Keratinocyte (primary cell): Measurements from ENCODE around the gene USP13. TPM values are rescaled to one million over a fixed set of nuclear protein-coding genes. Genes with fewer than 3 reads are reported as not detected.

Source experiments
- DNase-seq: peaks from one replicate; pipeline ENCODE4 v3.0.0-alpha.2; 2011; ENCODE audit warnings: low read depth, missing footprints, low spot score
- FAIRE-seq: peaks from 2 replicates; lab custom pipeline; 2011; peaks lifted over from hg19 to GRCh38; lab: Jason Lieb, UNC
- H2AFZ ChIP-seq: 2 replicates; pipeline ENCODE4 v1.6.0; 2012; ENCODE audit warnings: low read length, control low read depth, inconsistent platforms; ENCODE audit not compliant: control insufficient read depth
- H3K27ac ChIP-seq: 2 replicates; pipeline ENCODE4 v1.5.1; 2011; ENCODE audit warnings: low read length; ENCODE audit not compliant: control insufficient read depth, insufficient read depth
- H3K27me3 ChIP-seq: 3 replicates; pipeline ENCODE4 v1.6.0; 2011; ENCODE audit warnings: low read length; ENCODE audit not compliant: control insufficient read depth, insufficient read depth; ENCODE audit errors: extremely low read depth
- H3K36me3 ChIP-seq, 2 experiments: 2 replicates in 1 of 2; 3 replicates in 1 of 2; pipeline ENCODE4 v1.5.1; 2011; ENCODE audit warnings: low read length in 2 of 2, mild to moderate bottlenecking in 1 of 2; ENCODE audit not compliant: control insufficient read depth in 2 of 2, insufficient read depth in 2 of 2; ENCODE audit errors: extremely low read depth in 1 of 2
- H3K4me1 ChIP-seq: 3 replicates; pipeline ENCODE4 v1.5.1; 2011; ENCODE audit warnings: low read length; ENCODE audit not compliant: control insufficient read depth, insufficient read depth; ENCODE audit errors: extremely low read depth
- H3K4me2 ChIP-seq: 3 replicates; pipeline ENCODE4 v1.6.0; 2011; ENCODE audit warnings: low read depth, low read length; ENCODE audit not compliant: control insufficient read depth, insufficient read depth; ENCODE audit errors: extremely low read depth
- H3K4me3 ChIP-seq, 3 experiments: fragments of 200-600 bp in 1 of 3; sonication (generic) in 1 of 3; 2 replicates in 2 of 3; 3 replicates in 1 of 3; pipeline ENCODE4 v1.5.1; 2011 to 2016; ENCODE audit warnings: low read length in 3 of 3, mild to moderate bottlenecking in 3 of 3, control low read depth in 2 of 3, inconsistent platforms in 1 of 3, low read depth in 1 of 3, mixed read lengths in 1 of 3, mixed run types in 1 of 3, moderate library complexity in 1 of 3; ENCODE audit not compliant: control insufficient read depth in 2 of 3, insufficient read depth in 2 of 3; ENCODE audit errors: extremely low read depth in 1 of 3
- H3K79me2 ChIP-seq: 2 replicates; pipeline ENCODE4 v1.6.0; 2012; ENCODE audit warnings: low read length; ENCODE audit not compliant: control insufficient read depth, insufficient read depth
- H3K9ac ChIP-seq: 3 replicates; pipeline ENCODE4 v1.6.0; 2011; ENCODE audit warnings: low read length; ENCODE audit not compliant: control insufficient read depth, insufficient read depth; ENCODE audit errors: extremely low read depth
- H3K9me1 ChIP-seq: 3 replicates; pipeline ENCODE4 v1.6.0; 2011; ENCODE audit warnings: low read length; ENCODE audit not compliant: control insufficient read depth, insufficient read depth; ENCODE audit errors: extremely low read depth
- H3K9me3 ChIP-seq: 2 replicates; pipeline ENCODE4 v1.5.1; 2012; ENCODE audit warnings: low read depth, low read length; ENCODE audit not compliant: control insufficient read depth
- H4K20me1 ChIP-seq: 3 replicates; pipeline ENCODE4 v1.6.0; 2011; ENCODE audit warnings: low read length; ENCODE audit not compliant: control insufficient read depth, insufficient read depth; ENCODE audit errors: extremely low read depth
- EZH2 ChIP-seq: IDR thresholded peaks from one replicate; pipeline ENCODE4 v1.6.1; 2012; ENCODE audit warnings: inconsistent platforms, mild to moderate bottlenecking, low read length, moderate library complexity
- dilution Hi-C: fragments of 300-500 bp; cut with MboI; formaldehyde crosslinking; loops from one replicate; pipeline ENCODE4 v1.7.0; 2020; ENCODE audit warnings: low sequenced_read_pairs; ENCODE audit not compliant: extremely low pct_ligation_motif_present
- polyA plus RNA-seq, 5 experiments: library from polyadenylated mRNA; depleted of rRNA in 3 of 5; stranded (reverse) in 3 of 5; stranded (forward) in 1 of 5; unstranded in 1 of 5; fragments of >200 nt; gene quantifications; 1 replicate in 1 of 5; 2 replicates in 3 of 5; 3 replicates in 1 of 5; pipeline versions ENCODE4 v1.2.1 to v1.2.3, GENCODE V29; 2011 to 2012; ENCODE audit warnings: missing spikeins in 2 of 5, low read depth in 1 of 5, low replicate concordance in 1 of 5
- TF ChIP-seq, protein P1 (sequence below), 3 experiments: IDR thresholded peaks in 1 of 3; conservative IDR thresholded peaks in 1 of 3; optimal IDR thresholded peaks in 1 of 3; 2 replicates in 2 of 3; 3 replicates in 1 of 3; pipeline versions ENCODE3 to v1.5.1; 2011; ENCODE audit warnings: low read length in 3 of 3, mild to moderate bottlenecking in 3 of 3, moderate library complexity in 2 of 3, control low read depth in 1 of 3, inconsistent platforms in 1 of 3; ENCODE audit not compliant: insufficient read depth in 2 of 3; ENCODE audit errors: extremely low read depth in 1 of 3

Gene USP13
- polyA plus RNA-seq, 1 donor (not counting 4 experiments of a cell fraction or from before 2014, with no cell fraction given): 3.3 TPM

DNA sequence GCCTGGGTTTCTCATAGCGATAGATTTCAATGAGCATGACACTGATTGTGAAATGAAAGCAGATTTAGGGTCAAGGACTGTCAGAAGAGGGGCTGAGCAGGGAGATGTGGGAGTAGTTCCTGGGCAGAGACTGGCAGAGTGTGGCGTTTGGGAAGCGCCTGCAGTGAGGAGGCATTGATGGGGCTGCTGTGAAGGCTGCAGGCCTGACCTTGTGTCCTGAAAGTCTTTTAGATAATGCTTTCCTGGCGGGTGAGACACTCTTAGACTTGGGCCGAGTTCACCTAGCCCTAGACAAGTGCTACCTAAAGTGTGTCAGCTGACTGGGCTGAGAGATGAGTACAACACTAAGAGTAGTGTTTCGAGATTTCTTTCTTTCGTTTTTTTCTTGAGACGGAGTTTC, 20.7 kb downstream of the USP13 start:
- Histone ChIP-seq H3K27me3 (no peaks in the 10 kb centered on the region), H3K4me1 (peaks cover 8% of the 10 kb centered on the region), H3K9ac (no peak overlapping the region), H3K9me1 (no peaks in the 10 kb centered on the region), H3K36me3 (no peaks in the 10 kb centered on the region), H3K9me3 (no peaks in the 10 kb centered on the region), H4K20me1 (no peaks in the 10 kb centered on the region), H3K4me3 (no peak overlapping the region), H3K79me2 (peaks cover 3% of the 10 kb centered on the region), H3K4me2 (no peak overlapping the region), H2AFZ (no peak overlapping the region), H3K27ac (no peak overlapping the region)
- no peak for TF ChIP-seq EZH2
- TF ChIP-seq, protein P1, sequence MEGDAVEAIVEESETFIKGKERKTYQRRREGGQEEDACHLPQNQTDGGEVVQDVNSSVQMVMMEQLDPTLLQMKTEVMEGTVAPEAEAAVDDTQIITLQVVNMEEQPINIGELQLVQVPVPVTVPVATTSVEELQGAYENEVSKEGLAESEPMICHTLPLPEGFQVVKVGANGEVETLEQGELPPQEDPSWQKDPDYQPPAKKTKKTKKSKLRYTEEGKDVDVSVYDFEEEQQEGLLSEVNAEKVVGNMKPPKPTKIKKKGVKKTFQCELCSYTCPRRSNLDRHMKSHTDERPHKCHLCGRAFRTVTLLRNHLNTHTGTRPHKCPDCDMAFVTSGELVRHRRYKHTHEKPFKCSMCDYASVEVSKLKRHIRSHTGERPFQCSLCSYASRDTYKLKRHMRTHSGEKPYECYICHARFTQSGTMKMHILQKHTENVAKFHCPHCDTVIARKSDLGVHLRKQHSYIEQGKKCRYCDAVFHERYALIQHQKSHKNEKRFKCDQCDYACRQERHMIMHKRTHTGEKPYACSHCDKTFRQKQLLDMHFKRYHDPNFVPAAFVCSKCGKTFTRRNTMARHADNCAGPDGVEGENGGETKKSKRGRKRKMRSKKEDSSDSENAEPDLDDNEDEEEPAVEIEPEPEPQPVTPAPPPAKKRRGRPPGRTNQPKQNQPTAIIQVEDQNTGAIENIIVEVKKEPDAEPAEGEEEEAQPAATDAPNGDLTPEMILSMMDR (optimal IDR thresholded peaks at IDR 0.05 in 1 of 3, IDR thresholded peaks at IDR 0.05 in 1 of 3, conservative IDR thresholded peaks at IDR 0.05 in 1 of 3; ENCODE audit: extremely low read depth in 1 of 3, insufficient read depth in 2 of 3, low read length in 3 of 3): no peak
- dilution Hi-C loops: no loop called here
- DNase-seq (no peak), FAIRE-seq (no peak)

DNA sequence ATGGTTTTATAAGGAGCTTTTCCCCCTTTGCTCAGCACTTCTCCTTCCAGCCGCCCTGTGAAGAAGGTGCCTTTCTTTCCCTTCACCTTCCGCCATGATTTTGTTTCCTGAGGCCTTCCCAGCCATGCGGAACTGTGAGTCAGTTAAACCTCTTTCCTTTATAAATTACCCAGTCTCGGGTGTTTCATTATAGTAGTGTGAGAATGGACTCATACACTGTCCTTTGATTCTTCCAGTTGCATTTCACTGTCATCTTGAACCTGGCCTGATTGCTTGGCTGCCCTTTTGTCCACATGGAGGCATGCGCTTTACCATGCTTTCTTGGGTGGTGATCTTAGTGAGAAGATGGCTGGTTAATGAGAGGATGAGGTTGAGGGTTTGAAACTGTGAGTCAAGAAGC, 23.2 kb downstream of the USP13 start:
- Histone ChIP-seq H2AFZ (no peak overlapping the region), H4K20me1 (no peaks in the 10 kb centered on the region), H3K9ac (no peak overlapping the region), H3K27me3 (no peaks in the 10 kb centered on the region), H3K27ac (no peak overlapping the region), H3K79me2 (peaks cover 3% of the 10 kb centered on the region), H3K4me1 (peaks cover 8% of the 10 kb centered on the region), H3K4me2 (no peak overlapping the region), H3K4me3 (no peak overlapping the region), H3K9me1 (no peaks in the 10 kb centered on the region), H3K9me3 (no peaks in the 10 kb centered on the region), H3K36me3 (no peaks in the 10 kb centered on the region)
- dilution Hi-C loops: no loop called here
- no peak for FAIRE-seq
- TF ChIP-seq, protein P1 (optimal IDR thresholded peaks at IDR 0.05 in 1 of 3, IDR thresholded peaks at IDR 0.05 in 1 of 3, conservative IDR thresholded peaks at IDR 0.05 in 1 of 3; ENCODE audit: extremely low read depth in 1 of 3, insufficient read depth in 2 of 3, low read length in 3 of 3): no peak
- TF ChIP-seq EZH2: no peak
- DNase-seq: no peak
